Breast epithelium (tissue), 3 donors: Measurements from ENCODE around the gene OR52E1.

ENCODE experiments used
- CTCF ChIP-seq, 3 donors: fragments of 450-650 bp; IDR thresholded peaks; one replicate each; pipeline ENCODE4 v1.5.1; 2016 to 2017; ENCODE audit warnings: antibody characterized with exemption in 3 of 3, mild to moderate bottlenecking in 3 of 3, moderate library complexity in 3 of 3
- POLR2A ChIP-seq: fragments of 450-650 bp; IDR thresholded peaks from one replicate; pipeline ENCODE4 v1.6.1; 2016; ENCODE audit warnings: antibody characterized with exemption, mild to moderate bottlenecking, moderate library complexity

DNA sequence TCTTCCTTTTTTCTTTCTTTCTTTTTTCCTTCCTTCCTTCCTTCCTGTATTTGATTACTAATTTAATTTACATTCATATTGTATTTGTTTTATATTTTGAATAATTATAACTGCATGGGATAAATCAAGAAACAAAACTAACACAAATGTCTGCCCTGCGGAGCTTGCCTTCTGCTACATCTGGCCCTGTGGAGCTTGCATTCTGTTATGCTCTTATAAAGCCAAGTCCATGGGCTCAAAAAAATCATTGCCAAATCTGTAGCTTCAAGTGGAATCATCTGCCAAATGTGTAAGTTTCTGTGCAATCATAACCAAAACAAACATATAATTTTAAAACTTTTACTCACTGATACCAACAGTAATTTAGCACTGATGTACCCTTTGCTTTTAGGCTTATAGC, 31.0 kb upstream of the OR52E1 start:
- TF ChIP-seq POLR2A (no peak), CTCF (IDR thresholded peaks at IDR 0.05) (no peak)
